HL-60 (cell line): ENCODE data around the gene AVPR2.

Experiments
- GABPA ChIP-seq: IDR thresholded peaks from 2 replicates; pipeline ENCODE4 v1.6.1; 2012; ENCODE audit warnings: low read depth
- POLR2AphosphoS5 ChIP-seq: IDR thresholded peaks from 2 replicates; pipeline ENCODE4 v1.6.1; 2012; ENCODE audit warnings: low read depth
- REST ChIP-seq: IDR thresholded peaks from 2 replicates; pipeline ENCODE4 v1.6.1; 2012; ENCODE audit warnings: low read depth; ENCODE audit not compliant: insufficient replicate concordance
- SPI1 ChIP-seq: IDR thresholded peaks from 2 replicates; pipeline ENCODE4 v1.6.1; 2012; ENCODE audit warnings: low read depth, mild to moderate bottlenecking, borderline replicate concordance
- TF ChIP-seq, protein P1 (sequence below): IDR thresholded peaks from one replicate; pipeline ENCODE4 v1.5.1; 2011; ENCODE audit warnings: low read length, control low read depth, inconsistent platforms; ENCODE audit not compliant: insufficient read depth

DNA sequence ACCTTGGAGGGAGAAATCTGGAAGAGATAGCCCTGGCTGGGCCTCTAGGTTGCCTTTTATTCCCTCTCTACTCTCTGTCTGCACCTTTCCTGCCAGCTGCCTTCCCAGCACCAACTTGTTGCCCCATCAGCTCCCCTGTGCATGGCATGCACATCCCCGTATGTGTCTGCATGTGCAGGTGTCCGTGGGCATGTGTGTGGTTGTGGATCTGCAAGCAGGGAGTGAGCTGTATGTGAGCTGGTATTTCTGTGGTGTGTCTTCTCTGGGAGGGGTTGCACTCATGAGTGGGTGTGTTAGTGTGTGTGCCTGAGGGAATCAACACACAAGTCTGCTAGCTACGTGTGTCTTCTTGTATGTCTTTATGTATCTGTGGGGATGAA lies 28.4 kb upstream of the AVPR2 start:
- peak; percentile 25 for TF ChIP-seq REST
- TF ChIP-seq, protein P1, sequence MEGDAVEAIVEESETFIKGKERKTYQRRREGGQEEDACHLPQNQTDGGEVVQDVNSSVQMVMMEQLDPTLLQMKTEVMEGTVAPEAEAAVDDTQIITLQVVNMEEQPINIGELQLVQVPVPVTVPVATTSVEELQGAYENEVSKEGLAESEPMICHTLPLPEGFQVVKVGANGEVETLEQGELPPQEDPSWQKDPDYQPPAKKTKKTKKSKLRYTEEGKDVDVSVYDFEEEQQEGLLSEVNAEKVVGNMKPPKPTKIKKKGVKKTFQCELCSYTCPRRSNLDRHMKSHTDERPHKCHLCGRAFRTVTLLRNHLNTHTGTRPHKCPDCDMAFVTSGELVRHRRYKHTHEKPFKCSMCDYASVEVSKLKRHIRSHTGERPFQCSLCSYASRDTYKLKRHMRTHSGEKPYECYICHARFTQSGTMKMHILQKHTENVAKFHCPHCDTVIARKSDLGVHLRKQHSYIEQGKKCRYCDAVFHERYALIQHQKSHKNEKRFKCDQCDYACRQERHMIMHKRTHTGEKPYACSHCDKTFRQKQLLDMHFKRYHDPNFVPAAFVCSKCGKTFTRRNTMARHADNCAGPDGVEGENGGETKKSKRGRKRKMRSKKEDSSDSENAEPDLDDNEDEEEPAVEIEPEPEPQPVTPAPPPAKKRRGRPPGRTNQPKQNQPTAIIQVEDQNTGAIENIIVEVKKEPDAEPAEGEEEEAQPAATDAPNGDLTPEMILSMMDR: no peak
- TF ChIP-seq POLR2AphosphoS5: no peak
- no peak for TF ChIP-seq GABPA
- TF ChIP-seq SPI1: no peak
